Right renal pelvis (tissue), 4 donors: ENCODE measurements around the gene LRRC4C. TPM values are rescaled to one million over a fixed set of nuclear protein-coding genes. Genes with fewer than 3 reads are reported as not detected.
"Not testable (repeated sequence)": the region's sequence is repeated elsewhere in the genome, so short reads cannot be mapped to it uniquely, and the experiment has no call there.

Experiments used
- DNase-seq, 4 donors: peaks; one replicate each; pipeline ENCODE4 v3.0.0-alpha.2; 2013; ENCODE audit warnings: low read depth in 4 of 4, low spot score in 3 of 4, missing footprints in 1 of 4
- polyA plus RNA-seq, 4 donors: library from polyadenylated mRNA; unstranded; fragments of 120-200 nt; gene quantifications; one replicate each; pipeline ENCODE4 v1.2.1, GENCODE V29; 2013; ENCODE audit not compliant: insufficient read length in 4 of 4

LRRC4C gene
- polyA plus RNA-seq, 4 donors, result 11.0 to 16.5 (median 14.2) TPM

GRCh38 chr11:40938002-40938401 is 521.5 kb downstream of the LRRC4C start:
- DNase-seq, result no peak

GRCh38 chr11:40924915-40925314 is 534.5 kb downstream of the LRRC4C start:
- no peak for DNase-seq

- DNase-seq, result no peak
Measured at GRCh38 chr11:40921246-40921645, 538.2 kb downstream of the LRRC4C start.

GRCh38 chr11:40910774-40911173 is 548.7 kb downstream of the LRRC4C start:
- DNase-seq, result not testable (repeated sequence)

GRCh38 chr11:40894501-40894900 is 565.0 kb downstream of the LRRC4C start:
- DNase-seq, result no peak

- no peak for DNase-seq
Measured at GRCh38 chr11:40885250-40885954, 574.0 kb downstream of the LRRC4C start.

GRCh38 chr11:40882301-40882700 is 577.2 kb downstream of the LRRC4C start:
- DNase-seq, result no peak

GRCh38 chr11:40879911-40880310 is 579.5 kb downstream of the LRRC4C start:
- no peak for DNase-seq

- DNase-seq, result no peak
Measured at GRCh38 chr11:40877981-40878380, 581.5 kb downstream of the LRRC4C start.

- no peak for DNase-seq
Measured at GRCh38 chr11:40877256-40877655, 582.2 kb downstream of the LRRC4C start.

GRCh38 chr11:40867991-40868632 is 591.3 kb downstream of the LRRC4C start:
- DNase-seq, result peak in 1 of 4 donors; percentile 5

- not testable (repeated sequence) for DNase-seq
Measured at GRCh38 chr11:40857754-40858153, 601.7 kb downstream of the LRRC4C start.

GRCh38 chr11:40842750-40843339 is 616.6 kb downstream of the LRRC4C start:
- no peak for DNase-seq

GRCh38 chr11:40841231-40841630 is 618.2 kb downstream of the LRRC4C start:
- DNase-seq, result no peak

- DNase-seq, result no peak
Measured at GRCh38 chr11:40838181-40838683, 621.2 kb downstream of the LRRC4C start.

- DNase-seq, result no peak
Measured at GRCh38 chr11:40827116-40827515, 632.3 kb downstream of the LRRC4C start.

GRCh38 chr11:40826601-40827000 is 632.9 kb downstream of the LRRC4C start:
- DNase-seq, result no peak

GRCh38 chr11:40825201-40825834 is 634.1 kb downstream of the LRRC4C start:
- DNase-seq, result no peak

- no peak for DNase-seq
Measured at GRCh38 chr11:40819230-40819629, 640.2 kb downstream of the LRRC4C start.

- DNase-seq, result no peak
Measured at GRCh38 chr11:40816976-40817375, 642.5 kb downstream of the LRRC4C start.

GRCh38 chr11:40797981-40798380 is 661.5 kb downstream of the LRRC4C start:
- no peak for DNase-seq
